Limb (tissue), 2 donors: ENCODE data around the gene RASA4B.
"Not testable (repeated sequence)": the region's sequence is repeated elsewhere in the genome, so short reads cannot be mapped to it uniquely, and the experiment has no call there.

Experiments used
- DNase-seq, 2 donors: peaks; one replicate each; pipeline ENCODE4 v3.0.0-alpha.2; 2016; ENCODE audit errors: extremely low spot score in 2 of 2

The RASA4B gene

DNA sequence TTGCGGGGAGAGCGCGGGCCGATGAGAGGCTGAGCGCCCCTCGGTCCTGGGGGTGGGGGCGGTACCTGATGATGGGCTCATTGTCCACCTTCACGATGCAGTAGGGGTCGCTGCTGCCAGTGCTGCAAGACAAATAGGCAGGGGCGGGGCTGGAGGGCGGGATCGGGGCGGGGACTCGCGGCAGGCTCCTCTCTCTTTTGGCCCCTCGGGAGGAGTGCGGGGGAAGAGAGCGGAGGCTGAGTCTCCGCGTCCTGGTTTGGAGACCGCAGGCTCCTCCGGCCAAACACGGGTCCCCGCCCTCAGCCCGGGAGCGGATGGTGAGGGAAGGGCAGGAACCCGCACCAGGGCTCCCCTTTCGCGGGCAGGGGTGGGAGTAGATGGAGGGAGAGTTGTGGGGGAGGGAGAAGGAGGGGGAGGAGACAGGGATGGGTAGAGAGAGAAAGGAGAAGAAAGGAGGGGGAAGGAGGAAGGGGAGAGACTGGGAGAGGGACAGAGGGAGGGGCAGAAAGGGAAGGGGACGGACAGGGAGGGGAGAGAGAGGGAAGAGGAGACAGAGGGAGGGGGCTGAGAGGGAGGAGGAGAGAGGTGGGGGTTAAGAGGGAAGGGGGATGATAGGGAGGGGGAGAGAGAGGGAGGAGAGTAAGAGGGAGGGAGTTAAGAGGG, 5.6 kb downstream of the RASA4B start:
- DNase-seq = not testable (repeated sequence)

DNA sequence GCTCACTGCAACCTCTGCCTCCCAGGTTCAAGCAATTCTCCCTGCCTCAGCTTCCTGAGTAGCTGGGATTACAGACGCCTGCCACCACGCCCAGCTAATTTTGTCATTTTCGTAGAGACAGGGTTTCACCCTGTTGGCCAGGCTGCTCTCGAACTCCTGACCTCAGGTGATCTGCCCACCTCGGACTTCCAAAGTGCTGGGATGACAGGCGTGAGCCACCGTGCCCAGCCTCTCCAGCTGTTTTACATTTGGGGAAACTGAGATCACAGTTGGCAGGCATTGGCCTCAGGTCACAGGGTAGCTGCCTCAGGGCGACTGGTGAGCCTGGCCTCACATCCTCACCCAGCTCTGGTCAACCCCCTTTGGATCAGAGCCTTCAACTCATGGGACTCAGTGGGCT, 7.0 kb downstream of the RASA4B start:
- DNase-seq = not testable (repeated sequence)

DNA sequence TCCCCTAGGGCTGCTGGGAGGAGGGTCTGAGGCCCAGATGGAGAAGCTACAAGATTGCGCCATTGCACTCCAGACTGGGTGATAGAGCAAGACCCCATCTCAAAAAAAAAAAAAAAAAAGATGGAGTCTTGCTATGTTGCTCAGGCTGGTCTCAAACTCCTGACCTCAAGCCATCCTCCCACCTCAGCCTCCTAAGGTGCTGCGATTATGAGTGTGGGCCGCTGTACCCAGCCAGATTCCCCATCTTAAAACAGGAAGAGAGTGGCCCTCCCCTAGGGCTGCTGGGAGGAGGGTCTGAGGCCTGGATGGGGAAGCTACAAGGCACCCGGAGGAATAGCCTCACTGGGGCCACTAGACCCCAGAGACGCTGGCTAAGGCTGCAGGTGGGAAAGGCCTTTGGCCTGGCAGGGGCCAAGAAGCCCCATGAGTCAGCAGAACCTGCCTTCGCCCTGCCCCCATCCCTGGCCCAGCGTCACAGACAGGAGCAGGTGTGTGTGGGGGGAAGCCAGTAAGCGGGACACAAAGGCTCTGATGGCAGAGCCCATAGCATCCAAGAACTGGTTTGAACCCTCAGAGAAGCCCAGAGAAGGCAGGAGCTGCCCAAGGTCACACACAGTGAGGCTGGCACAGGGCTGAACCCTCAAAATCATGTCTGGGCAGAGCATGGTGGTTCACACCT, 10.0 kb downstream of the RASA4B start:
- DNase-seq = not testable (repeated sequence)

DNA sequence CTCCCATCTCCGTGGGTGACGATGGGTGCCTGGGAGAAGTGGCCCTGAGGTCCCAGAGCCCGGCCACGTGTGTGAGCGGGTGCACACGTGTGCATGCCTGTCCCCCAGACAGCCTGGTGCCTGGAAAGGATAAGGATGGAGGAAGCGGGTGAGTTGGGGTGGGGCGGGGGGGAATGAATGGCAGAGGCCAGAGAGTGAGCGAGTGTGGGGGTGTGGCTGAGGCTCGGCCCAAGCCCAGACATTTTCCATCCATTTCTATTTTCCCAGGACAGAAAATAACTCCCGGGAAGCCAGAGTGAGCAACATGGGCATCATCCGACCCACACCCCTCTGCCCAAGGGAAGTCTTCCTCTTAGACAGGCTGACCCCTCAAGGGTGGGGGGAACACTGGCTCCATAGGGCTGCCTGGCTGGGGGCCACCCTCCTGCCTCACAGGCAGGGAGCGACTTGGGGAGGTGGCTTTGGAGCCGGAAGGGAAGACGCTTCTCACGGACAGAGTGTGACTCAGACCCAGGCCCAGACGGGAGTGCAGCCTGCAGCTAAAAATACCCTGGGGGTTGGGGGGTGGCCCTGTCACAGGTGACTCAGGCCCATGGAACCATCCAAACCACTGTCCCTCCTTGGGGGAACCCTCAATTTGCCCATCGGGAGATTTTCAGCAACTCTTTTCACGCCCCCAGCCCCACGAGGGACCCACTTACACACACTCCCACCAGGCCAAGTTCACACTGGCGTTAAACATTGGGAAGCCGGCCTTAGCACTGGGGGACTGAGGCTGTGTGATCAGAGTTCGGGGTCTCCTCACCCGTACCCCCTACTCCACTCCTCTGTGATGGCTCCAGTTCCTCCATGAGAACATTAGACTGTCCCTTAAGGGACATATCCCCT, 12.0 kb downstream of the RASA4B start:
- DNase-seq = not testable (repeated sequence)

DNA sequence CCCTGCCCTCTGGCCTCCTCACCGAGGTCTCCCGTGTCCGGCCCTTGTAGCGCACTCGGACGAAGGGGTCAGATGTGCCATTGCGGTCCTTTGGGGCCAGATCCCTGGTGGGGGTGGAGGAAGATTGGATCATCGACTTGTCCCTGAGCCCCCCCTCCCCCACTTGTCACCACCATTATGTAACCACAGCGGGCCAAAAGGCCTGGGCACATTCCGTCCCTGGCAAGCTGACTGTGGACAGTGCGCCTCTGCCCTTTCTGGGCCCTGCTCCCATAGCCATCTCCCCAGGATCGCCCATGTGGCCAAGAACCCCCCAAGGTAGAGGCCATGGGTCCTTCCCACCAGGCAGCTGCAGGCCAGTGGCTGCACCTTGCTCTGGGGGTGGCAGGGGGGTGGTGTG, 14.4 kb downstream of the RASA4B start:
- not testable (repeated sequence) for DNase-seq

DNA sequence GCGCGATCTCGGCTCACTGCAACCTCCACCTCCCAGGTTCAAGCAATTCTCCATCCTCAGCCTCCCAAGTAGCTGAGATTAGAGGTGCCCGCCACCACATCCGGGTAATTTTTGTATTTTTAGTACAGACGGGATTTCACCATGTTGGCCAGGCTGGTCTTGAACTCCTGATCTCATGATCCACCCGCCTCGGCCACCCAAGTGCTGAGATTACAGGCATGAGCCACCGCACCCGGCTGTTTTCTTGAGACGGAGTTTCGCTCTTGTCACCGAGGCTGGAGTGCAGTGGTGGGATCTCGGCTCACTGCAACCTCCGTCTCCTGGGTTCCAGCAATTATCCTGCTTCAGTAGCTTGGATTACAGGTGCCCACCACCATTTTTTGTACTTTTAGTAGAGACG, 19.3 kb downstream of the RASA4B start:
- DNase-seq = not testable (repeated sequence)

DNA sequence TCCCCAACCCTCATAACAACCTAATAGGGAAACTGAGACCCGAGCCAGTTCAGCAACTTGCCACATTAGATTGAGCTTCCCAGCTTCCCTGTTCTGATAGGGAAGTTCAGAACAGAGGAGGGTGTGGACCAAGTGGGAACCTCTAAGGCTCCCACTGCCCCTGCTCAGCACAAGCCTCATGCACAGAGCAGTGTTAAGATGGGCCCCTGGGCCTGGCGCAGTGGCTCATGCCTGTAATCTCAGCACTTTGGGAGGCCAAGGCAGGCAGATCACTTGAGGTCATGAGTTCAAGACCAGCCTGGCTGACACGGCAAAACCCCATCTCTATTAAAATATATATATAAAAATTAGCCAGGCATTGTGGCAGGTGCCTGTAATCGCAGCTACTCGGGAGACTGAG, 20.3 kb downstream of the RASA4B start:
- DNase-seq = not testable (repeated sequence)

DNA sequence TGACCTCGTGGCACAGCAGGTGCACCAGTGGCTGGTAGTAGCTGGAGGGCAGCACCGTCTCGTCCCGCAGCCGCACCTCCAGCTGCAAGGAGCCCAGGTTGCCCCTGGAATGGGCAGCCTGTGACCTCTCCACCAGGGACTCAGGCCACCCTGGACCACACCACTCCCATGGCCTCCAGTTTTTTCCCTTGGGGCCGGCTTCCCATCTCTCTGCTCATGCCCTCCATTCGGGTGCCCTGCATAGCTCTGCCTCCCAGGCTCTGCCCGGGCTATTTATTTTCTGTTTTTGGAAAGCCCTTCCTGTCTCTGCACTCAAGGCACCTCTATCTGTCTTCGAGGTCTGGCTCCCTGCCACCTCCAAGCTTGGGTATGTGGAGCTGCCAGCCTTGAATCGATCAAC, 20.7 kb downstream of the RASA4B start:
- DNase-seq = not testable (repeated sequence)

DNA sequence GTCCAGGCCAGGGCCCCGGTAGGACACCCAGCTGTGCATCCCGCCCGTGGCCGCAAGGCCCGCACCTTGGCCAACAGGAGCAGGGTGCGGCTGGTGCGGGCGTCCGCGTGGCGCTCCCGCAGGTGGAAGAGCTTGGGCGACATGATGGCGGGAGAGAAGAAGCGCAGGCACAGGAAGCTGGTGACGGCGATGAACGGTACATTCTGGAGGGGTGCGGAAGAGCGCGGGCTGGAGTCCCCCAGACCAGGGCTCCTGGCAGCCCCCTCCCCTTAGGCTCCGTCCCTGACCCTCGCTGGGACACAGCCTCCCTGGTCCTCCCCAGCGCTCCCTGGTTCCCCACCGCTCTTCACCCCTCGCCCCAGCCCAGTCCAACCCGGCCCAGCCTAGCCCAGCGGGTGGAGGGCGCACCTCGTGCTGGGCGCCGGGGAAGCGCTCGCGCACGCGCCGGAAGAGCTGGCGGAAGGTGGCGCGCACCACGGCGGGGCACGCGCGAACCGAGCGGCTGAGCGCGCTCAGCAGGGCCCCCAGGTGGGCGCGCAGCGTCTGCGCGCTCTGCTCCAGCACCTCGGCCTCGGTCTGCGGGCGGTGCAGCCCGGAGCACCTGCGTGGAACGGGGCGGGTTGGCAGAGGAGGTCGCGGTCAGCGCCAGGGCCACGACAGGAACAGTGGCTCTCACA, 23.0 kb downstream of the RASA4B start:
- DNase-seq = not testable (repeated sequence)

DNA sequence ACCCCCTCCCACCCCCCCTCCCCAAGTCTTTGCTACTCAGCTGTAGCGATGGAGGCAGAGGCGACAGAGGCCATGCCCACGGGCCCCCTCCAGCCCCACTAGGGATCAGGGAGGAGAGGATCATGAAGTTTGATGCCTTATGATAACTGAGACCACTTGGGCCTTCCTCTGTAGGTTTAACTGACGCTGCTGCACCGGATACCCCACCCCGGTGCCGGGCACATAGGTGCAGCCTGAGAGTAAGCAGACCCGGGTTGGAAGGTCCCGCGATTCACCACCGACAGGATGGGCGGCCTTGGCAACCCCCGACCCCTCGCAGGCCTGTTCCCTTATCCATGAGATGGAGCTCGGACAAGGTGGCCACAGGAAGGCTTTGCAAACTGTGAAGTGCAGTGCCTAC, 23.6 kb downstream of the RASA4B start:
- not testable (repeated sequence) for DNase-seq

DNA sequence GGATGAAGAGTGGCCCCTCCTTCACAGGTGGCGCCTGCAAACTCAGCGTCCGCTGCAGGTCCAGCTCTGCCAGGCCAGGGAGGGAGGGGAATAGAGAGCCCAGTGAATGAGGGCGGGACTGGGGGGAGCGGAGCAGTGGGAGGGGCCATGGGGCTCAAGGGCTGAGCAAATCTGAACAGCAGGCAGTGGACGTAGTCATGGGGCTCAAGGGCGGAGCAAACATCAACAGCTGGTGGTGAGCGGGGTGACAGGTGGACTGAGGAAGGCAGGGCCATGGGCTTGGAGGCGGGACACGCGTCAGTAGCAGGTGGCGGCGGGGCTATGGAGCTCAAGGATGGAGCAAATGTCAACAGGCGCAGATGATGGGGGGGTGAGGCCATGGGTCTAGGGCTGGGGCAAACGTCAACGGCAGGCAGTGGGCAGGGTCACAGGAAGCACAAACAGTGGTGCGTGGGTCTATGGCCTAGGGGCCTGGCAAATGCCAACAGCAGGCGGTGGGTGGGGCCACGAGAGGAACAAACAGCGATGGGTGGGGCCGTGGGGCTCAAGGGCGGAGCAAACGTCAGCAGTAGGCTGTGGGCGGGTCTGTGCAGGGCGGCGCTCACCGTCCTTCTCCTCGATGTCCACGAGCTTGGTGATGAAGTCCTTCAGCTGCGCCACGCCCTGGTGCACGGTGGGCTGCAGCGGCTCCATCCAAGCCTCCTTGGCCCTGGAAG, 24.2 kb downstream of the RASA4B start:
- DNase-seq = not testable (repeated sequence)

DNA sequence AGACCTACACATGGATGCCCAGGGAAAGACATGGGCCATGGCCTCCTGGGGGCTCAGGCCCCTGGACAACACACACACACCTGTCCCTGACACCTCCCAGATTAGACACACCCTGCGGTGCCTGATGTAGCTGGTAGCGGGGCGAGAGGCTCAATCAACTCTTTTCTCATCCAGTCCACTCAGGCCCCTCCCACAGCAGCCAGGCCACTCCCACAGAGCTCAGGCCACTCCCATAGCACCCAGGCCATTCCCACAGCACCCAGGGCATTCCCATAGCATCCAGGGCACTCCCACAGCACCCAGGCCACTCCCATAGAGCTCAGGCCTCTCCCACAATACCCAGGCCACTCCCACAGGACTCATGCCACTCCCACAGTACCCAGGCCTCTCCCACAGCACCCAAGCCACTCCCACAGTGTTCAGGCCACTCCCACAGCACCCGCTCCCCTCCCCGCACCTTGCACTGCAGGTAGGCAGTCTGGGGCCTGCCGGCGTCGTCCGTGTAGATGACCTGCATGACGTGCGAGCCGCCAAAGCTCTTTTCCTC, 27.0 kb downstream of the RASA4B start:
- not testable (repeated sequence) for DNase-seq

DNA sequence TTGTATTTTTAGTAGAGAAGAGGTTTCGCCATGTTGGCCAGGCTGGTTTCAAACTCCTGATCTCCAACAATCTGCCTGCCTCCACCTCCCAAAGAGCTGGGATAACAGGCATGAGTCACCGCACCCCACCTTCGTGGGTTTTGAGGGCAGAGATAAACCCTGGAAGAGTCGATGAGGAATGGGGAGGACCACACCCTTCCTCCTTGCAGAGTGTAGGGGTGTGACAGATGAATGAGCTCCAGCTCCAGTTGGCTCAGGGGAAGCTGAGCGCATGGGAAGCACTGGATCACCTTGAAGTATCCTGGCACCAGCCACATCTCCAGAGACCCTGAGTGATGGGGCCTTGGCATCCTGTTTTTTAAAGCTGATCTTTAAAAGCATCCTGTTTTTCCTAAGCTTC, 33.3 kb downstream of the RASA4B start:
- DNase-seq = not testable (repeated sequence)

DNA sequence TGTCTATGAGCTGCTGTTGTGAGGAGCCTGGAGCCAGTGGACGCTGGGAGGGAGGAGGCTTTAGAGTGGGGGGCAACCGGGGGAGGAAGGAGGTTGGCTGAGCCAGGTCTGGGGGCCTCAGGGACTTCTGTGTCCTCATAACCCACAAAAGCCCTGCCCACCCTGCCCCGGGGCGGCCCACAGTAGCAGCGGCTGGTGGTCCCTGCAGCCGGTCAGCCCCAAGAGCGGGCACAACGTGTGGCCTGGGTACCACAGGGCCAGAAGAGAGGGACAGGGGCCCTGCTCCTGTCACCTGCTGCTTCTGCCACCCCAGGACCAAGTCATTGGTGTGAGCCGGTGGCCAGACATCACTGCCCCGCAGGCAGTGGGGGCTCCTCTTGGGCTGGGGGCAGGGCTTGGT, 35.6 kb downstream of the RASA4B start:
- DNase-seq = not testable (repeated sequence)

DNA sequence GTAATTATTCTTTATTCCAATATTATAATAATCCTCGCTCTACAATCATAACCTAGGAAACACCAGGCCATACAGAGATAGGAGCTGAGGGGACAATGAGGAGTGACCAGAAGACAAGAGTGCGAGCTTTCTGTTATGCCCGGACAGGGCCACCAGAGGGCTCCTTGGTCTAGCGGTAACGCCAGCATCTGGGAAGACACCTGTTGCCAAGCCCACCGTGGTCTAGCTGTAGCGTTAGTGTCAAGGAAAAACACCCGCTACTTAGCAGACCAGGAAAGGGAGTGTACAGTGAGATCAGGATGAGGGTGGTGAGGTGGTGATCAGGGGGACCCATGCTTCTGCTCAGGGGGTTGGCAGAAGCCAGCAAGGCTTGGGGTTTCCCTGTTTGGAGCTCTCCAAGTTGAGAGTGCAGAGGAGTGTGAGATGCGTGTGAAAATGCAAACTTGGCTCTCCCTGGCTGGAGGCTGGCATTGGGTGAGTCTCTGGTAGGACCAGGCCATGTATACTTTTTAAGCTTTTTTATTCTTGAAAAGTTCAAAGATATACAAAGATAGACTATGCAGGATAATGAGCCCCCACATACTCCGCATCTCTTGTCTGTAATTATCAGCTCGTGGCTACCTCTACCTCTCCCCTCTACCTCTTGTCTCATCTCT, 37.5 kb downstream of the RASA4B start:
- DNase-seq = not testable (repeated sequence)

DNA sequence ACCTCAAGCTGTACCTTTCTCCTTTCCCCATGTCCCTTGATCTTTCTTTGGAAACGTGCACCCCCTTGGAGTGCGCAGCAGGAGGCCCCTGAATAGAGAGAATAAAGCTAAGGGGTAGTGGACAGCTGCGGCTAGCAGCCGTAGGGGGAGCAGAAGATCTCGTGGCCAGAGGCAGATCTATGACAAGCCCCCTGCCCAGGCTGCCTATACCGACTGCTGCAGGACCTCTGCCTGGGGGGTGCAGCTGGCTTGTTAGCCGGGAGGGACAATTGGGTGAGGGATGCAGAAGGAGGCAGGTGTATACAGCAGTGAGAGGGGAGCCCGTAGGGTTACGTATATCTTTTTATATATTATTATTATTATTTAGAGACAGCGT, 38.4 kb downstream of the RASA4B start:
- DNase-seq = not testable (repeated sequence)

DNA sequence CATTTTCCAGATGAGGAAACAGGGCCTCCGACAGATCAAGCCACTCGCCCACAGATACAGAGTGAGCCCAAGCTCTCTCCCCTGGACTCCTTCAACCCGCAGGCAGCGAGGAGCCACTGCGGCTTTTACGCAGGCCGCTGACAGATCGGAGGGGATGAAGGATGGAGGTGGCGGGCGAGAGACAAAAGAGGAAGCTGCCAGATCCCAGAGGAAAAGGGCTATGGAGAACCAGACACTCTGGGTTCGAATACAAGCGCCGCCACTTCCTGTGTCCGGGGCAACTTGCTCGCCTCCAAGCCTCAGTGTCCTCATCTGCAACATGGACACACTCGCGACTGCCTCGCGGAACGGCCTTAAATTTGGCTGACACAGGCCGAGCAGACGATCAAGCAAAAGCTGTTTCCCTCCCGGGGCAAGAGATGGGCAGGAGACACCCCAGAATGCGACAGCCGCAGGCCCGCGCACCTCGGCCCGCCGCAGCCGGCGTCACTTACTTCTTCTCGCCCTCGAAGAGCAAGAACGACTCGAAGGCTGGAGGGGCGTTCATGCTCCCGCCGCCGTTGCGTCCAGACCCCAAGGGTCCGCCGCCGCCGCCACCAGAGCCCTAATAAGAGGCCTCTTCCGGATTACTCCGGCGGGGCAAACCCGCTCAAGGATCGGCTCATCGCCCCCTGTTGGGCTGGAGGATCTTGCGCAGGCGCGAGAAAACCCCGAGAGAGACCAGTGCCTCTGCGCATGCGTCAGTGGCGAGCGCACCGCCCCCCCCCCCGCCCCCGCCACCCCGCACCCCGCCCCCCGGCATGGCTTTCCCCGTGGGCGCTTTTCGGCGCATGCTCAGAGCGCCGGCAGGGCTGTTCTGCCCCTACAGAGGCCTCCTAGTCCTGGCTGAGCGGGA, 39.0 kb downstream of the RASA4B start, which contains the start of gene POLR2J:
POLR2J (minus strand) TSS at position 609 of the 895 bp plus-strand sequence; CDS start at position 547, 62 bp downstream.
- DNase-seq = peak; percentile 46 to 99

DNA sequence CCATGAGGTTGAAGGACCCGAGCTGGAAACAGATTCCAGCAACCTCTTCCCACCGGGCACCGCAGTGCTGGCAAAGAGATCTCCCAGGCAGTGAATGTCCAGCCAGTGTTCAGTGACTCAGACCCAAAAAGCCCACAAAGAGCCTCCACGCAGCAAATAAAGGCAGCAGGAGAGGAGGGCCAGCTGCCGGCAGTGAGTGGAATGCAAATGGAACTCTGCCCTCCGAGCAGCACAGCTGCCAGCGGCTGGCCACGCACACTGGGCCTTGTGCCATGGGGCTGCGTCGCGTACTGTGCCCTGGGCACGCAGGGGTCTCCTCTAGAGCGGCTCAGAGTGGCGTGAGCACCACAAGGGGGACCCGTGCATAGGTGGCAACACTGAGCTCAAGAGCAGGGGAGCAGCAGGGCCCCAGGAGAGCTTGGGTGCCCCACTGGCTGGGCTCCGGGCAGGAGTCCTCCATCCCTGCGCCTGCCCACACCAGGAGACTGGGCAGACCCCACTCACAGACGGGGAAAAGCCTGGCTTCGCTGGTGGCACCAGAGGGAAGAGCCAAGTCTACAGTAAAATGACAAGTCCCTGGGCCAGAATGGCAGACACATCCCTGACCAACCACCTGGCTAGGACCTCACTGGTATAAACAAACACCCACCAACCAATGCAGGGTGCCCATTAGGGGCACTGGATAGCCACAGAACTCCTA, 42.7 kb downstream of the RASA4B start:
- peak in 1 of 2 donors; percentile 17 for DNase-seq
